Activated CD8-positive, alpha-beta memory T cell treated with anti-CD3 and anti-CD28 coated beads, Interleukin-2, amount 50 U/mL, for 24 hours (primary cell): ENCODE data around the gene ATG13.
"Not testable (repeated sequence)": the region's sequence is repeated elsewhere in the genome, so short reads cannot be mapped to it uniquely, and the experiment has no call there.

ENCODE experiments used
- DNase-seq: peaks from one replicate; pipeline ENCODE4 v3.0.0-alpha.2; 2020; ENCODE audit errors: extremely low read depth

ATG13 gene

GRCh38 chr11:46617134-46617971 is at the start of gene ATG13, which contains the start of gene HARBI1:
TSS of gene ATG13 (plus strand) at chr11:46617553. CDS start at chr11:46644292, 26,739 bp downstream.
TSS of gene HARBI1 (minus strand) at chr11:46617227. CDS start at chr11:46616237, 990 bp downstream.
- DNase-seq, result peak; percentile 80

- DNase-seq, result no peak
Observed at GRCh38 chr11:46570790-46571398, 46.5 kb upstream of the ATG13 start.

GRCh38 chr11:46574656-46575055 is 42.7 kb upstream of the ATG13 start:
- DNase-seq, result no peak

GRCh38 chr11:46577058-46577457 is 40.3 kb upstream of the ATG13 start:
- DNase-seq, result no peak

GRCh38 chr11:46582588-46582987 is 34.8 kb upstream of the ATG13 start:
- DNase-seq, result no peak

GRCh38 chr11:46583513-46583912 is 33.8 kb upstream of the ATG13 start:
- not testable (repeated sequence) for DNase-seq

GRCh38 chr11:46588131-46588530 is 29.2 kb upstream of the ATG13 start:
- DNase-seq, result no peak

GRCh38 chr11:46588915-46589314 is 28.4 kb upstream of the ATG13 start:
- DNase-seq, result no peak

GRCh38 chr11:46590740-46591605 is 26.4 kb upstream of the ATG13 start:
- DNase-seq, result no peak

- DNase-seq, result peak; percentile 61
Observed at GRCh38 chr11:46593550-46594373, 23.6 kb upstream of the ATG13 start, which contains the start of gene AMBRA1. TSS of gene AMBRA1 (minus strand) at chr11:46594023. CDS start at chr11:46548380, 45,643 bp downstream.

GRCh38 chr11:46594374-46594700 is 23.0 kb upstream of the ATG13 start:
- no peak for DNase-seq

- no peak for DNase-seq
Observed at GRCh38 chr11:46594785-46595184, 22.6 kb upstream of the ATG13 start.

- DNase-seq, result no peak
Observed at GRCh38 chr11:46597155-46597554, 20.2 kb upstream of the ATG13 start.

- DNase-seq, result no peak
Observed at GRCh38 chr11:46597609-46598219, 19.6 kb upstream of the ATG13 start.

- DNase-seq, result no peak
Observed at GRCh38 chr11:46599340-46600193, 17.8 kb upstream of the ATG13 start.

- no peak for DNase-seq
Observed at GRCh38 chr11:46600194-46600960, 17.0 kb upstream of the ATG13 start.

- DNase-seq, result no peak
Observed at GRCh38 chr11:46601129-46601528, 16.2 kb upstream of the ATG13 start.

GRCh38 chr11:46603704-46604308 is 13.5 kb upstream of the ATG13 start:
- no peak for DNase-seq

- DNase-seq, result no peak
Observed at GRCh38 chr11:46604796-46605195, 12.6 kb upstream of the ATG13 start.
